Stimulated activated CD8-positive, alpha-beta memory T cell treated with anti-CD3 and anti-CD28 coated beads, Interleukin-4, amount 100 ng/mL, for 4 hours (primary cell): Measurements from ENCODE around the gene FAM118A.
"Not testable (repeated sequence)": the region's sequence is repeated elsewhere in the genome, so short reads cannot be mapped to it uniquely, and the experiment has no call there.

Experiments used
- DNase-seq, 2 donors: peaks; one replicate each; pipeline ENCODE4 v3.0.0-alpha.2; 2020; ENCODE audit warnings: low read depth in 2 of 2, low spot score in 1 of 2

The FAM118A gene

GRCh38 chr22:45309422-45310227 is at the start of gene FAM118A:
TSS of gene FAM118A (plus strand) at chr22:45309934. CDS start at chr22:45322380, 12,446 bp downstream.
- DNase-seq: peak; percentile 93 to 94

GRCh38 chr22:45260395-45260759 is 49.4 kb upstream of the FAM118A start:
- not testable (repeated sequence) for DNase-seq

GRCh38 chr22:45261407-45262088 is 48.2 kb upstream of the FAM118A start:
- no peak for DNase-seq

GRCh38 chr22:45262195-45262930 is 47.4 kb upstream of the FAM118A start:
- no peak for DNase-seq

- DNase-seq: no peak
Observed at GRCh38 chr22:45262931-45263462, 46.7 kb upstream of the FAM118A start.

- no peak for DNase-seq
Observed at GRCh38 chr22:45263463-45264269, 46.1 kb upstream of the FAM118A start.

- no peak for DNase-seq
Observed at GRCh38 chr22:45265535-45265934, 44.2 kb upstream of the FAM118A start.

- DNase-seq: no peak
Observed at GRCh38 chr22:45268167-45268957, 41.4 kb upstream of the FAM118A start.

- DNase-seq: peak; percentile 68 to 73
Observed at GRCh38 chr22:45268958-45269844, 40.5 kb upstream of the FAM118A start.

GRCh38 chr22:45270095-45271020 is 39.4 kb upstream of the FAM118A start:
- DNase-seq: no peak

GRCh38 chr22:45271667-45272201 is 38.0 kb upstream of the FAM118A start:
- DNase-seq: no peak

GRCh38 chr22:45272498-45272897 is 37.2 kb upstream of the FAM118A start:
- no peak for DNase-seq

GRCh38 chr22:45273452-45274075 is 36.2 kb upstream of the FAM118A start:
- DNase-seq: no peak

- DNase-seq: no peak
Observed at GRCh38 chr22:45276507-45277105, 33.1 kb upstream of the FAM118A start.

- DNase-seq: not testable (repeated sequence)
Observed at GRCh38 chr22:45277720-45278119, 32.0 kb upstream of the FAM118A start.

- DNase-seq: no peak
Observed at GRCh38 chr22:45278125-45278524, 31.6 kb upstream of the FAM118A start.

GRCh38 chr22:45280587-45280980 is 29.1 kb upstream of the FAM118A start:
- no peak for DNase-seq
